Activated CD4-positive, CD25-positive, alpha-beta regulatory T cell (primary cell): ENCODE results near the gene USP46.

Experiments used
- DNase-seq, 4 experiments: peaks; one replicate each; lab custom pipeline; 2025; lab: John Stamatoyannopoulos, UW

The USP46 gene

DNA sequence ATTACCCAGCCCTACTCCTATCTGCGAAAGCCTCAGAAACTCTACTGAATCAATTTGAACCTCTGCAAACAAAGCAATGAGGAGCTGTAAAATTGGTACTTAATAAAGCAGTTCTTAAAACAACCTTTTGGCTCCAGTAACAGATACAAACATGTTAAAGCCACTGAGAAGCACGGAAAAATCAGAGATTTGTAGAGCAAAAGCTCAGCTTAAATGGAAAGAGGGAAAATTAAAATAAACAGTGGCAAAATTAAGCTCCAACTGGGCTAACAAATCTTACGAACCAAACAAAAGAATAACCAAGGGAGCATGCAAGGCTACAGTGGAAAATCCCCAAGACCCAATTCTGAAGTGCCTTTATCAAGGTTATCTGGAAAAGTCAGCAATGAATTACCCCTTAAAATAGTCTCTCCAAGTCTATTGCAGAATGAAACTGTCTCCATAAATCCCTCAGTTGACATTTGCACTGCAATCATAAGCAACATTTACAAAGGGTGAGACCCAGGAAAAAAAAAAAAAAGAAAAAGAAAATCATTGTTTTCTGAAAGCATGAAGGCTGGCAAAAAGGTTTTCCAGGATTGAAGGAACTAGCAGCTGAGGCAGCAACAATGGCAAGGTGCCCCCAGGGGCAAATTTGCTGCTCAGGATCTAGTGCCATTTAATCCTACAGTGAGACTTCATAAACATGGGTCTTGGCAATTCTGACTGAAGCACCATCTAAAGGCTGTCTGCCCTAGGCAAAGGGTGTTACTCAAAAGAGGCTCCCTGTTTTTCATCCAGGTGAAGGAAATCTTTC is 40.1 kb downstream of the USP46 start:
- no peak for DNase-seq

DNA sequence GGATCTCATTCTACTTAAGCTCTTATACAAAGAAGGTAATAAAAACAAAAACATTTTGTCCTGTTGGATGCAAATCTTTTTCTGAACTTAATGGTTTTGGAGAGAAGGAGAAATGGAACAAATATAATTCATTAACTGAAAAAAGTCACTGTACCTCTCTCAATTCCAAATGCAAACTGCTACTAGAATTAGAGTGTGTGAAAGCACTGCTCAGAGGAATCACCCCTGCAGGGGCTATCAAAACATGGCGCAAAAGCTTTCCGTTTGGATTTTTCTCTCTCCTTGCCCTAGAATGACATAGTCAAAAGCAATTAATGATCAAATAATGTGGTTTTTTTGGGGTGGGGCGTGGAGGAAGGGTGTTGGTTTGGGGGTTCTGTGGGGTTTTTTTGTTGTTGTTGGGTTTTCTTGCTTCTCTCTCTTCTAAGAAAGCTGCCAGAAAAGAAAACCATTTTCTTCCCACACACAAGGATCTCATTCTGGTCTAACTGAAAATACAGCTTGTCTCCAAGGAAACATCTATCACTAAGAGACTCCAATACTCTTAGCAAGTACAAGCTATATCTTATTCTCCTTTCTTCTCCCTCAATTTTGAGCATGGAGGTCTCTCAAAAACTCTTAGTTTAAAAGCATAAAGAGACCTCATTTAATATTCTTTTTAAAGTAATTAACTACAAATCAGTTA is 41.6 kb downstream of the USP46 start:
- DNase-seq, result no peak

DNA sequence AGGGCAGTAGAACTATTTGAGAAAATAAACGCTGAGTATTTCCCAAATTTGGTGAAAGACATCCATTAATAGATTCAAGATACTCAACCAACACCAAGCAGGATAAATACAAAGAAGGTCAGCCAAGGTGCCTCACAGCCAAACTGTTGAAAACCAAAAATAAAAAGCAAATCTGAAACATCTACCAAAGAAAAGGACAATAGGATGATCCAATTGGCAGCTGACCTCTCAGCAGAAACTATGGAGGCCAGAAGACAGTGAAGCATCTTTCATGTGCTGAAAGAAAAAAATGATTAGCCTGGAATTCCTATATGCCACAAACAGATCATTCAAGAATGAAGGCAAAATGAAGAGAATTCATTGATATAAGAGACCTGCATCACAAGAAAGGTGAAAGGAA is 44.9 kb downstream of the USP46 start:
- no peak for DNase-seq

DNA sequence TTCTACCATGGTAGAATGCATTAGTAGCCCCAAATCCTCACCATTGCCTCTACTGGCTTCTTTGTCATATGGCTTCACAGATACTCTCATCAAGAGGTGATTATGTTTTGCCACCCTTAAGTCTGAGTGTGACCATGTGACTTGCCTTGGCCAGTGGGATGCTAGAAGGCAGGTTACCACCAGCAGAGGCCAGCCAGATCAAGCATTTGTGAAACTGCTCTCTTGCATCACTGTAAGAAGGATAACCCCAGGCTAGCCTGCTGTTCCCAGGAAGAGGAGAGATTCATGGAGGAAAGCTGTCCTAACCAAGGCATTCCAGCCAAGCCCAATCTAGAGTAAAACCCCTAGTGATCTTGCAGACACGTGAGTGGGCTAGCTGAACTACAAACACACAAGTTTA is 46.8 kb downstream of the USP46 start:
- no peak for DNase-seq

DNA sequence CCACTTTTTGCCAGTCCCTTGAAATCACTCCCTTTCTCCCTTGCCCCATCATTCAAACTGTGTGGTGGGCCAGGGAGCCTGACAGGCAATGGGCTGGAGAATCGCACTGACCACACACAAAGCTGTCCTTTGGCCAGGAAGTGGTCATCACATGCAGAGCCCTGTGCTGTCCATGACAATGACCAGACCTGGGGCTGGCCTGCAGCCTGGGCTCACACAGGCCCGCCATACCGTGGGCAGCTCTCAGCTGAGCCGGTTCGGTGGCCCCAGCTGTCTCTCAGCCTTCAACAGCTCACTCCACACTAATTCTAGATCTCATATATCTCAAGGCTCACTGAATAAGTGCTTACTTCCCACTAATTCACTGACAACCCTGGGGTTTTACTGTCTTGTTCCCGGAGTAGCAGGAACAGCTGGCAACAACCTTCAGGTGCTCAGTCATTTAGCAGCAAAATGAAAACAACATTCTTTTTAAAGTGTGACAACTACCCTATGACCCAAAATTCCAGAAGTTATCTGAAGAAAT is 48.0 kb downstream of the USP46 start:
- DNase-seq, result no peak

DNA sequence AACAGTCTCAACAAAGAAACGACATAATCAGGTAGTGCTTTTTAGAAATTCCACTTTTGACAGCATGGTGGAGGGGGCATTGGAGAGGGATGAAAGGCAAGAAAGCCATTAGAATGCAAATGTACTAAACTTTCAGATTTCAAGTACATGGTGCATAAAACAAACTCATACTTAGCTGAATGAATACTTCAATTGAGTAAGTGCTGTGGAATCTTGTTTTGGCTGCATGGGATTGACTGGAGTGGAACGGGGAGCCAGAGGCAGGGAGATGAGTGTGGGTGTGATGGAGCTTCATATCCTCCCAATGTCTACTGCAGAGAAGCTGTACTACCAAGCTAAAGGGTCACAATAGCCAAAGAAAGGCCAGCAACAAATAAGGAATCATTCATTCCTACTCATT is 52.4 kb downstream of the USP46 start:
- no peak for DNase-seq

DNA sequence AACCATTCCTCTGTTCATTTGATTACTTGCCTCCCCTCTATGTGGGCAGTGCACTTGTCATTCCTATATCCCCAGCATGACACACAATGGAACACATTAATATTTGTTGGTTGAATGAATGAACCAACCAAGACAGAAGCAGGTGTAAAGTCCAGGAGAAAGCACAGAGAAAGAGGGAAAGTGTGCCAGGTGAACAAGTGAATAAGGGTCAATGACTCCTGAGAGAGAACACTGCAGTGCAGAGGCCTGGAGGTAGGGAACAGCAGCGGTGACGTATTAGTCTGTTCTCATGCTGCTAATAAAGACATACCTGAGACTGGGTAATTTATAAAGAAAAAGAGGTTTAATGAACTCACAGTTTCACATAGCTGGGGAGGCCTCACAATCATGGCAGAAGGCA is 53.1 kb downstream of the USP46 start:
- no peak for DNase-seq

DNA sequence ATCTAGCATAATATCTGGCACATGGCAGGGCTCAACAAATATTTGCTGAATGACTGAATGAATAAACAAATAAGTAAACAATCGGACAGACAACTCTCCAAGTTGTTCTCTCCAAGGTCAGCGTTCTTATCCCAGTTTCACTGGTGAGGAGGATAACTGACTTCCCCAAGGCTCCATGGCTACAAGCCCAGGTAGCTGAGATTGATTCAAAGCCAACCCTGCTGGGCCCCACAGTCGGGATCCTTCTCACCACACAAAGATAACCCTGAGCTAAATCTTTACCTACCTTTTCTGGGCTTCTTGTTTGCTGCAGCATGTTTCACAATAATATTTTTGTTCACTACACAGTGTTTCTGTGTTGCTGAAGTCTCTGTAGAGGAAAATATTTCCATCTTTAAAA is 54.9 kb downstream of the USP46 start:
- no peak for DNase-seq

DNA sequence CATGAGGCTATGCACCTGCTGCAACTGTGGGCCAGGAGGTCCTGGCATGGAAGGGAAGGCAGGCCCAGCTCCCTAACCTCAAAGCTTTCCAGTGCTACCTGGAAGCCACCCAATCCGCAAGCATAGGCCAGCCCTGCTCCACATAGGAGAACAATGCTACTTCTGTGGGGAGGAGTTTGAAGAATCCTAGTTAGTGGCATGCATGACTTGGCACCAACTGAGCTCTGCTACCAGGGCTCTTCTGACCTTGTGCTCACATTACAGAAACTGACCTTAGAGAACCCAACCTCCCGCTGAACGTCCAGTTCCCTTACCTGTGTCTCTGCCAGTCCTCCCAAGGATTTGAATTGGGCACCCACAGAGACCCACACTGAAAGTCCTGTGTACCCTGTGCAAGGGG is 58.8 kb downstream of the USP46 start:
- DNase-seq, result no peak

DNA sequence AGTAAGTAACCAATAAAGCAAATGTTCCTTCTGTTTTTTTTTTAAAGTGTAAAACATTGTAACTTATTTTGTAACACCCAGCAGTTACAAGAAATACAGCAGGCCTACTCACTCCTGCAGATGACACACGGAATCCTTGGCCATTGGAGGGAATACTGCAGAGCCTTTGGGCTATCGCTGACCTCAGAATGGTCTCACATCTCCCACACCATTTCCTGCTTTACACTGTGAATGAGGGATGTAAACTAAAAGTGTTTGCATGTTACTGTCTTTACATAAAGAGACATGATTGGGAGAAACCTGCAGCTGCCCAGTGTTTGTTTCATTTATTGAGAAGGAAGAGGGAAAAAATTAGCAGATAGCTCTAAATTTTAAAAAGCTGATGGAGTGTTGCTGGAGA is 64.1 kb downstream of the USP46 start:
- DNase-seq, result no peak

DNA sequence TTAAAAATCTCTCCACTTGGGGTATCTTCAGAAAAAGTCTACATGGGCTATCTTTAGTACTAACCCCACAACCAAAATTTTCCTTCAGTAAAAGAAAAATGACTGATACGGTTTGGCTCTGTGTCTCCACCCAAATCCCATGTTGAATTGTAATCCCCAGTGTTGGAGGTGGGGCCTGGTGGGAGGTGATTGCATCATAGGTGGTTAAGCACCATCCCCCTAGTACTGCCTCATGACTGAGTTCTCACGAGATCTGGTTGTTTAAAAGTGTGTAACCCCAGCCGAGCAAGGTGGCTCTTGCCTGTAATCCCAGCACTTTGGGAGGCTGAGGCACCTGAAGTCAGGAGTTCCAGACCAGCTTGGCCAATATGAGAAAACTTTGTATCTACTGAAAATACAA is 66.8 kb downstream of the USP46 start:
- no peak for DNase-seq

DNA sequence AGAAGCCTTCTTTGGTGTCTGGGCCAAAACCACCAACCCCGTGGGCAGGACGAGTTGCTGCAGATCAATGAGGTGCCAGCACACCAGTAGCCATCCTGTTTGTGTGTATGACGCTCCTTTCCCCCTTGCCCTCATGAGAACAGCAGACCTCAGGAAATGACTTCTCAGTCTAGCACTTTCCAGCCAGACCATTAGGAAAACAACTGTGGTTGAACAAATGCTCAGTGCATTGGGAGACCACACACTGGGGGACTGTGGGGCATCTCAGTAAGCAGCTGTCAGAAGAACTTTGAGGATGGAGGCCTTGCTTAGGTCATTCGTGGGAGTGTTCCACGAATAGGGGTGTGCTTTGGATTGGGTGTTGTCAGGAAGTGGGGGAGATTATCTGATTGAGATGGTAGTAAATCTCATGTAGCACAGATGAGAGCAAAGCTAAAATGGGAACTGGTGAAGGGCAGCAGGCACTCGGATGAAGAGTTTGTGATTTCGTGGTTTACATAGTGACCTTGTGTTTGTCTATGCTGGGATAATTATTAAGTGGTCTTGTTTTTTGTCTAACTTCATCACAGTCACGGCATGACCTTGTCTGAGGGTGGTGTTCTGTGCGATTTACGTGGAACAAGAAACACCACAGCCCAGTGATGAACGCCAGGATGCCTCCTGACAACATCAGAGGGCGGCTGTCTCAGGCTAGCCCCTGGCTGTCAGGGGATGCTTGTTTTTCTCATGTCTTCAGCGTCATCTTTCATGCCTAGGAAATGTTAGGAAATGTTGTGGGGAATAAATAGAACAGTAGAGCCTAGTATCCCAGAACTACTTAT is 70.1 kb downstream of the USP46 start:
- no peak for DNase-seq

DNA sequence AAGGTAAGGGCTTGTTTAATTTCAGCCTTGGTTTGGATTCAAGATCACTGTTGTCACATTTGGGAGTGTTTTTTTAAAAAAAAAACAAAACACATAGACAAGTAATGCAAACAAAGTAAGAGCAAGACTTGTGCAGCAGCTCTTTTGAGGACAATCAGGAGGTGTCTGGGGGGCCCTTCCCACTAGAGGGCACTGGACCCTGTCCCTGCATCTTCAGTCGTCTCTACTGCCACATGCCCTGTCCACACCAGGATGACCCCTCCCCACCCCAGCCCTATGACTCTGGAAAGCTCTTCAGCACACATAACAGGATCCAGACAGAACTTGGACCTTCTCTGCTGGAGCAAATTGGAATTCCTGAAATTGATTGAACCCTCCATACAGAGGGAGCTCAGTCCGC is 71.0 kb downstream of the USP46 start:
- DNase-seq, result no peak

DNA sequence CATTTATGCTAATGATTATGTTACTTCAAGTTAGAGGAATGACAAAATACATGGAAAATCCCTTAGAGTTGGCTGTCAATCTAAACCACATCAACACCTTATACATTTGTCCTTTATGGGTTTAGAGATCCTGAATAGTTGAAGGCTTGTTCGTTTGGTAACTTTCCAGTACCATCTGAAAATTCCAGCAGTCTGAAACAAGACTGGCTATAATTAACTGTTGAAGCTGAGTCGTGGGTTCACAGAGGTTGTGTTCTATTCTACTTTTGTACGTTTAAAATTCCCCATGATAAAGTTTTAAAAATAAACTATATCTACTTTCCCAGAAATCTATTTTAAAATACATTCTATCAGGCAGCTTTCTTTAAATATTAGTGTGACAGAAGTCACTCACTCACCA is 73.0 kb downstream of the USP46 start:
- no peak for DNase-seq

DNA sequence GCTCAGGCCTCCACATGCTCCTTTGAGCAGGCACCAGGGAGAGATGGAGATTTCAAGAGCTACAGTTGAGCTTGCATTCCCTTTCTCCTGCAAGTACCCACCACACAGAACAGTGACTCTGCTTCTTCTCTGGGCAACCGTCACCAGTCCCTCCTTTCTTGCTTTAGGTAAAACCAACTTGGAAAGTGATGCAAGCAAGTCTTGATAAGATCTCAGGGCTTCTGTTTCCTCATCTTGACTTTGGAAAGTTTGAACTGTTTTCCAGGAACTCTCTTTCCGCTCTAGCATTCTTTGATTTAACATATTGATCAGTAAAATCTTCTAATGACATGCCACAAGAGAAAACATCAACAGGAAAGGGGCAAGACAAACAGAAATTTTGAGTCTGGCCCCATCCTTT is 73.7 kb downstream of the USP46 start:
- DNase-seq, result no peak

DNA sequence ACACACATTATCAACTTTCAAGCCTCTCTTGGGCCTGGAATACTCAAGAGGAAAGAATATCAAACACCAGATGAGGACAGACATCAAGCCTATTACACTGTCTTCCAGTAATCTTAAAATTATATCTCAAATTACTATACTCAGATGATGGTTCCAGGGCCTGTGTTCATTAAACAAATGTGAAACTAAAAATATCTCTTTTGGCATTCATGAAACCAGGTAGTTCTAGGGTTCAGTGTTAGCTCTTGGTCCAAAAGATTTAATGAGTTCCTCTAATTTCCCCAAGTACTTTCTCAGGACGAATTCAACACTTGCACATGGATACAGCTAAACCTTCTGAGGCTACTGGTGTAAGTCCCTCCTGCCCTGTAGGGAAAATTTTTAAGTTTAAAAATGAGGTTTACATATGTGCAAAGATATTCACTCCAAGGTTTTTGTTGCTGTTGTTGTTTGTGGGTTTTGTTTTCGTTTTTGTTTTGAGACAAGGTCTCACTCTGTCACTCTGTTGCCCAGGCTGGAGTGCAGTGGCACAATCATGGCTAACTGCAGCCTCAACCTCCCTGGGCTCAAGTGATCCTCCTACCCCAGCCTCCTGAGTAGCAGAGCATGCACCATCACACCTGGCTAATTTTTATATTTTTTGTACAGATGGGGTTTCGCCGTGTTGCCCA is 79.4 kb downstream of the USP46 start:
- no peak for DNase-seq

DNA sequence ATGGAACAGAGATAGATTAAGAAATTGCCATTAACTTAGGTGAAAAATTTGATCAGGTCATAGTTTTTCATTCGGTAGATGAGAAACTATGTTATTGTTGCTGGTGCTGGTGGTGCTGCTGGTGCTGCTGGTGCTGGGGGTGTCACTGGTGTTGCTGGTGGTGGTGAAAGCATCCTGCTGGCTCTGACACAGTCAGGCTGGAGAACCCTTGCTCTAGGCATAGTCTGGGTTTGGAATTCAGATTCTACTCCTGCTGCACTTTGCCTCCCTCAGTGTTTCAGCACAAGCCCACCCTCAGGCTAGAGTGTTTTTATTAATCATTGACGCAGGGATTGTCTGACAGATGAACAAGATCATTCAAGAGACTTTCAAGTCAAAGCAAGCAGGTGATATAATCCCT is 80.2 kb downstream of the USP46 start:
- no peak for DNase-seq

DNA sequence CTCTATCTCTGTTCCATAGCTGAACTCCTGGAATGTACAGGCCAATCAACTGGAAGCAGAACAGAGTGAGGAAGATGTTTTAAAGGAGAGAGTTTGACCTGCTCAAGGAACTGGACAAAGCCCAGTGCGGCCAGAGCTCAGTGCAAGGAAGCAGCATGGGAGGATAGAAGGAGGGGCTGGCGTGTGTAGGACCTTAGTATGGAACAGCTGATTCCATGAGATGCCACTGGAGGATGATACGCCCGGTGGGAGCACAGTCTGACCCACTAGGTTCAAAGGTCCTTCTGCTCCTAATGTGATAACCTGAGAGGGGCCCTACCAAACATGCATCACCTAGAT is 81.5 kb downstream of the USP46 start:
- no peak for DNase-seq

DNA sequence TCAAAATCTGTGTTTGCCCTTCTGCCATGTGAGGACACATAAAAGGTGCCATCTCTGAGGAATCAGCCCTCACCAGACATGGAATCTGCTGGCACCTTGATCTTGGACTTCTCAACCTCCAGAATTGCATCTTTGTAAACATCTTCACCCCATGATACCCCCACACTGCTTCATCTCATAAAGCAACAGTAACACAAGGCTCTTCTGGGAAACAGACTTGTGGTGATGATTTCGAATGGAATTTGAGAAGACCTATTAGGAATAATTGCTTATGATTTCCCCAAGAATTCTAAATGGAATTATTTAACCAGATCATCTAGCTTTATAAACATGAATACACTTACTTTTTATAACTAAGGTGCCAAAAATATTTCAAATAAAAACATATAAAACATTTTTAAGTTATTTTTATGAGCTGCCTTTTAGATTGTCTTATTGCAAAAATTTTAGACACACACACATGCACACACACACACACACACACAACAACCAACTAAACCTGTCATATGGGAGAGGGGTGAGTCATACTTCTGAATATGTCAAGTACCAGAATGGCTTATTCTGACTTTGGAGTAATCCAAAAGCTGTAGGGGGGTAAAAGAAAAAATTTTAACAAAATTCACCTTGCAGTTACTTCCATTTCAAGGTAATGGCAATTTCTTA is 82.0 kb downstream of the USP46 start:
- DNase-seq, result no peak

DNA sequence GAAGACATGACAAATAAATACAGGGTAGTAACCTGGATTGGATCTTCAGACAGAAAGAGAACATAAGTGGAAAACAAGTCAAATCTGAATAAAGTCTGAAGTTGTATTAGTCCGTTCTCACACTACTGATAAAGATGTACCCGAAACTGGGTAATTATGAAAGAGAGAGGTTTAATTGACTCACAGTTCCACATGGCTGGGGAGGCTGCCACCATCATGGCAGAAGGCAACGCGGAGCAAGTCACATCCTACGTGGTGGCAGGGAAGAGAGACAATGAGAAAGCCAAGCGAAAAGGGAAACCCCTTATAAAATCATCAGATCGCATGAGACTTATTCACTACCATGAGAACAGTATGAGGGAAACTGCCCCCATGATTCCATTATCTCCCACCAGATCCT is 82.8 kb downstream of the USP46 start:
- DNase-seq, result no peak

DNA sequence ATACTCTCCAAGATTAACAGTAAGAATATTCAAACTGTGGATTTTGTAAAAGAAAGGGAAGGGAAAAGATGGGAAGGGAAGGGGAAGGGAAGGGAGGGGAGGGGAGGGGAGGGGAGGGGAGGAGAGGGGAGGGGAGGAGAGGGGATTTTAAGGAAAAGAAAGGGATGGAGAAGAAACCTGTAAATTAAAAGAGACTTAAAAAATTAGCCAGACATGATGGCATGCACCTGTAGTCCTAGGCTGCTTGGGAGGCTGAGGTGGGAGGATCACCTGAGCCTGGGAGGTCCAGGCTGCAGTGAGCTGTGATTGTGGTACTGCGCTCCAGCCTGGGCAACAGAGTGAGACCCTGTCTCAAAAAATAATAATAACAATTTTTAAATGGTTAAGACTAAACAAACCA is 83.7 kb downstream of the USP46 start:
- no peak for DNase-seq

DNA sequence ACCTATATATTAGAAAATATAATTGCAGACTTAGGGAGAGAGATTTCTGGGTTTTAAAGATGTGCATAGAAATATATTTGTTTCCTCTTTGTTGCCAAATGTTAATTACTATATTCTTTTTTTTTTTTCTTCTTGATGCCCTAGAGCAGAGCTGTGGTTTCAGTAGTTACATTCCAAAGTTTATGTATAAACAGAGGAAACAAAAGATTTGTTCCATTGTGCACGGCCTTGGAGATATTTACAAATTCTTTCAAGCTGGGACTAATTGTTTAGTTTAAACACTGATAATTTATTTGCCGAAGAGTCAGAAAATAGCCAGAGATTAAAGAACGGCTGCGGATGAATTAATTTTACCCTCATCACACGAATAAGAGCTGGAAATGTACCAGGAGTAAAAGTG is 85.1 kb downstream of the USP46 start:
- DNase-seq, result no peak
